K562 (cell line): Measurements from ENCODE around the gene LIG3. TPM values are rescaled to one million over a fixed set of nuclear protein-coding genes. Genes with fewer than 3 reads are reported as not detected.
A peak's percentile ranks its signal among the peaks of the same experiment; 100 is the strongest.

ENCODE experiments used
- E2F4 ChIP-seq: sonication (generic); formaldehyde crosslinking; IDR thresholded peaks from 2 replicates; pipeline ENCODE4 v1.8.0; 2022; ENCODE audit warnings: mild to moderate bottlenecking, low read depth, missing genetic modification reagents
- GABPB2 ChIP-seq: fragments of 250-450 bp; sonication (Bioruptor Pico); conservative IDR thresholded peaks from 2 replicates; pipeline ENCODE4 v1.5.1; 2021; ENCODE audit warnings: mild to moderate bottlenecking
- RERE ChIP-seq: sonication (generic); formaldehyde crosslinking; IDR thresholded peaks from 2 replicates; pipeline ENCODE4 v1.8.0; 2023; ENCODE audit warnings: missing genetic modification reagents, mild to moderate bottlenecking, borderline replicate concordance
- TCFL5 ChIP-seq: fragments of 250-450 bp; sonication (Bioruptor Pico); conservative IDR thresholded peaks from 2 replicates; pipeline ENCODE4 v1.6.1; 2021; ENCODE audit warnings: mild to moderate bottlenecking, moderate library complexity, matching md5 sums
- ZBTB1 ChIP-seq: sonication (generic); formaldehyde crosslinking; IDR thresholded peaks from 2 replicates; pipeline ENCODE4 v1.8.1; 2023; ENCODE audit warnings: missing genetic modification reagents, low read depth, mild to moderate bottlenecking, borderline replicate concordance
- ZBTB49 ChIP-seq: sonication (generic); formaldehyde crosslinking; IDR thresholded peaks from 2 replicates; pipeline ENCODE4 v1.8.0; 2022; ENCODE audit warnings: missing genetic modification reagents, mild to moderate bottlenecking, borderline replicate concordance
- ZNF253 ChIP-seq: fragments of 250-450 bp; sonication (Bioruptor Pico); conservative IDR thresholded peaks from 2 replicates; pipeline ENCODE4 v1.6.1; 2021; ENCODE audit warnings: mild to moderate bottlenecking
- ZNF507 ChIP-seq: conservative IDR thresholded peaks from 2 replicates; pipeline ENCODE4 v1.6.1; 2017; ENCODE audit warnings: missing genetic modification characterization, missing compliant biosample characterization
- ZNF717 ChIP-seq: fragments of 250-450 bp; sonication (Bioruptor Pico); IDR thresholded peaks from 2 replicates; pipeline ENCODE4 v1.5.0; 2021
- ZNF766 ChIP-seq: fragments of 200-800 bp; sonication (Bioruptor generic); conservative IDR thresholded peaks from 2 replicates; pipeline ENCODE4 v1.6.1; 2016; ENCODE audit warnings: missing genetic modification characterization, missing compliant biosample characterization
- polyA plus RNA-seq, 8 experiments: library from polyadenylated mRNA; depleted of rRNA in 4 of 8; stranded (reverse) in 5 of 8; unstranded in 3 of 8; fragments of >200 nt; fragmentation: Nextera tagmentation in 2 of 8; fragmentation: Illumina TruSeq in 1 of 8; extraction: Ambion mirVana in 2 of 8; extraction: Trizol in 1 of 8; gene quantifications; 2 replicates each; pipeline versions ENCODE4 v1.2.1 to v1.2.3, GENCODE V29; 2011 to 2014; ENCODE audit warnings: inconsistent platforms in 1 of 8, missing spikeins in 1 of 8
- total RNA-seq, 7 experiments: library from RNA; depleted of rRNA in 6 of 7; stranded (reverse); fragments of >200 nt in 6 of 7; fragmentation: Illumina TruSeq in 2 of 7; extraction: Trizol in 2 of 7; gene quantifications; 2 replicates each; pipeline versions ENCODE4 v1.2.1 to v1.2.3, GENCODE V29; 2011 to 2021; ENCODE audit warnings: low replicate concordance in 1 of 7
- TF ChIP-seq, protein P1 (sequence below): sonication (generic); formaldehyde crosslinking; IDR thresholded peaks from 2 replicates; pipeline ENCODE4 v1.8.0; 2023; ENCODE audit warnings: mild to moderate bottlenecking, missing genetic modification reagents
- TF ChIP-seq, protein P2 (sequence below): sonication (generic); formaldehyde crosslinking; IDR thresholded peaks from 2 replicates; pipeline ENCODE4 v1.4.0; 2020; ENCODE audit warnings: mild to moderate bottlenecking, missing genetic modification reagents

LIG3 gene
- total and polyA plus RNA-seq, 9 of the 15 experiments (the other 6 are each of a cell fraction or from before 2014, with no cell fraction given), result 7.6 to 75.0 (median 43.0) TPM

- TF ChIP-seq ZBTB49 (CRISPR knock-in tag) (no peak), GABPB2 (no peak), ZNF717 (no peak), E2F4 (CRISPR knock-in tag) (no peak), TCFL5 (CRISPR knock-in tag) (no peak), RERE (CRISPR knock-in tag) (no peak), ZBTB1 (CRISPR knock-in tag) (no peak), ZNF766 (CRISPR knock-in tag) (0 out of 2 replicates have a peak, but pooled peaks have one; percentile 44), ZNF507 (no peak), ZNF253 (no peak)
- TF ChIP-seq, protein P1, sequence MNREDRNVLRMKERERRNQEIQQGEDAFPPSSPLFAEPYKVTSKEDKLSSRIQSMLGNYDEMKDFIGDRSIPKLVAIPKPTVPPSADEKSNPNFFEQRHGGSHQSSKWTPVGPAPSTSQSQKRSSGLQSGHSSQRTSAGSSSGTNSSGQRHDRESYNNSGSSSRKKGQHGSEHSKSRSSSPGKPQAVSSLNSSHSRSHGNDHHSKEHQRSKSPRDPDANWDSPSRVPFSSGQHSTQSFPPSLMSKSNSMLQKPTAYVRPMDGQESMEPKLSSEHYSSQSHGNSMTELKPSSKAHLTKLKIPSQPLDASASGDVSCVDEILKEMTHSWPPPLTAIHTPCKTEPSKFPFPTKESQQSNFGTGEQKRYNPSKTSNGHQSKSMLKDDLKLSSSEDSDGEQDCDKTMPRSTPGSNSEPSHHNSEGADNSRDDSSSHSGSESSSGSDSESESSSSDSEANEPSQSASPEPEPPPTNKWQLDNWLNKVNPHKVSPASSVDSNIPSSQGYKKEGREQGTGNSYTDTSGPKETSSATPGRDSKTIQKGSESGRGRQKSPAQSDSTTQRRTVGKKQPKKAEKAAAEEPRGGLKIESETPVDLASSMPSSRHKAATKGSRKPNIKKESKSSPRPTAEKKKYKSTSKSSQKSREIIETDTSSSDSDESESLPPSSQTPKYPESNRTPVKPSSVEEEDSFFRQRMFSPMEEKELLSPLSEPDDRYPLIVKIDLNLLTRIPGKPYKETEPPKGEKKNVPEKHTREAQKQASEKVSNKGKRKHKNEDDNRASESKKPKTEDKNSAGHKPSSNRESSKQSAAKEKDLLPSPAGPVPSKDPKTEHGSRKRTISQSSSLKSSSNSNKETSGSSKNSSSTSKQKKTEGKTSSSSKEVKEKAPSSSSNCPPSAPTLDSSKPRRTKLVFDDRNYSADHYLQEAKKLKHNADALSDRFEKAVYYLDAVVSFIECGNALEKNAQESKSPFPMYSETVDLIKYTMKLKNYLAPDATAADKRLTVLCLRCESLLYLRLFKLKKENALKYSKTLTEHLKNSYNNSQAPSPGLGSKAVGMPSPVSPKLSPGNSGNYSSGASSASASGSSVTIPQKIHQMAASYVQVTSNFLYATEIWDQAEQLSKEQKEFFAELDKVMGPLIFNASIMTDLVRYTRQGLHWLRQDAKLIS (CRISPR knock-in tag), result no peak
- TF ChIP-seq, protein P2, sequence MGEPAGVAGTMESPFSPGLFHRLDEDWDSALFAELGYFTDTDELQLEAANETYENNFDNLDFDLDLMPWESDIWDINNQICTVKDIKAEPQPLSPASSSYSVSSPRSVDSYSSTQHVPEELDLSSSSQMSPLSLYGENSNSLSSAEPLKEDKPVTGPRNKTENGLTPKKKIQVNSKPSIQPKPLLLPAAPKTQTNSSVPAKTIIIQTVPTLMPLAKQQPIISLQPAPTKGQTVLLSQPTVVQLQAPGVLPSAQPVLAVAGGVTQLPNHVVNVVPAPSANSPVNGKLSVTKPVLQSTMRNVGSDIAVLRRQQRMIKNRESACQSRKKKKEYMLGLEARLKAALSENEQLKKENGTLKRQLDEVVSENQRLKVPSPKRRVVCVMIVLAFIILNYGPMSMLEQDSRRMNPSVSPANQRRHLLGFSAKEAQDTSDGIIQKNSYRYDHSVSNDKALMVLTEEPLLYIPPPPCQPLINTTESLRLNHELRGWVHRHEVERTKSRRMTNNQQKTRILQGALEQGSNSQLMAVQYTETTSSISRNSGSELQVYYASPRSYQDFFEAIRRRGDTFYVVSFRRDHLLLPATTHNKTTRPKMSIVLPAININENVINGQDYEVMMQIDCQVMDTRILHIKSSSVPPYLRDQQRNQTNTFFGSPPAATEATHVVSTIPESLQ (CRISPR knock-in tag), result no peak
Measured at GRCh38 chr17:35051183-35051578, 70.9 kb downstream of the LIG3 start (continued).
